ENCODE measurements around the gene LLGL1. TPM values are rescaled to one million over a fixed set of nuclear protein-coding genes. Genes with fewer than 3 reads are reported as not detected.

Gene LLGL1
- total and polyA plus RNA-seq, 2 donors (not counting 3 experiments of a cell fraction or from before 2014, with no cell fraction given): 34.9 to 47.1 TPM

DNA sequence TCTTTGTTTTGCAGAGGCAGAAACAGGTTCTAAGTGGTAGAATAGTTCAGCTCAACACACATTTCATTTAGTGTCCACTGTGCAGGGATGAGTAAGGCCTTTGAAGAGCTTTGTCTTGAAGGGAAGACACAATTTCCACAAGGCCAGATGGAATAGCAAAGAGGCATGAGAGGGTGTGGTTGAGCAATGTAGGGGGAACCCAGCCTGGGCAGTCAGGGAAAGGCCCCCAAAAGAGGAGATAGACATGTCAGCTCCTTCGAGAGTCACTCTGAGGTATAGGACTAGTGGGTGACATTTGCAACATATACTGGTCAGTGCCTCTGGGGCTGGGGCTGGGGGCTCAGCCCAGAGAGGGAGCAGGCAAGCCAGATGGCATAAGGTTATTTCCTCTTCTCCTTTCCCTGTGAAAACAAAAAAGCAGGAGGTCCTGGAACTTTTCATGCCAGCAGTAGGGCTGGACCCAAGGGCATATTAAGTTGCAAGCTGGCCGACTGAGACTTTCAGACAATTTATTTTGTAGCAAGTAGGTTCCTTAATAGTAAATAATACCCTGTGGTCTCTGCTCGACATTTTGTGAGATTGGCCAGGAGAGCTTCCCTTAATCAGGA lies 34.7 kb upstream of the LLGL1 start:
- DNase-seq (ENCODE audit: low read depth, low spot score) (no peak), FAIRE-seq (no peak)
- Histone ChIP-seq H3K9ac (replicated peaks; ENCODE audit: extremely low read depth, insufficient read depth, low read length) (no peak overlapping the region), H3K9me1 (replicated peaks; ENCODE audit: control insufficient read depth, extremely low read depth, insufficient read depth, low read length) (no peaks in the 10 kb centered on the region), H4K20me1 (replicated peaks; ENCODE audit: control insufficient read depth, extremely low read depth, insufficient read depth, low read length) (no peaks in the 10 kb centered on the region), H3K27me3 (ENCODE audit: control insufficient read depth in 2 of 2, insufficient read depth in 2 of 2, low read length in 2 of 2) (no peaks in the 10 kb centered on the region), H3K4me2 (ENCODE audit: insufficient read depth, low read length) (peak overlapping the region; percentile 27), H2AFZ (ENCODE audit: low read depth, low read length) (no peak overlapping the region), H3K79me2 (ENCODE audit: control insufficient read depth, insufficient read depth, low read length) (peaks cover 91% of the 10 kb centered on the region), H3K4me3 (replicated peaks in 1 of 3; ENCODE audit: insufficient read depth in 1 of 3, low read depth in 1 of 3, low read length in 3 of 3) (no peak overlapping the region), H3K9me3 (replicated peaks; ENCODE audit: control insufficient read depth, insufficient read depth, low read length) (no peaks in the 10 kb centered on the region), H3K27ac (ENCODE audit: insufficient read depth, low read depth, low read length) (peak overlapping the region; percentile 6), H3K36me3 (ENCODE audit: control insufficient read depth in 2 of 2, extremely low read depth in 1 of 2, insufficient read depth in 2 of 2, low read length in 2 of 2) (peaks cover 10 to 11% of the 10 kb centered on the region in 2 experiments), H3K4me1 (ENCODE audit: control insufficient read depth, extremely low read depth, insufficient read depth, low read length) (peaks cover 55% of the 10 kb centered on the region)
- POLR2A ChIA-PET: interaction anchor here (1.1 kb wide), 1 partner anchor 28 kb away, joined by 3 read pairs; no protein-coding TSS in a partner anchor
- TF ChIP-seq POLR2A (IDR thresholded peaks at IDR 0.05; ENCODE audit: low read depth, low read length) (no peak), MYC (IDR thresholded peaks at IDR 0.05; ENCODE audit: low read depth, low read length) (no peak), POLR2AphosphoS5 (IDR thresholded peaks at IDR 0.05; ENCODE audit: insufficient read depth, low read depth, low read length) (peak; percentile 6), FOS (IDR thresholded peaks at IDR 0.05; ENCODE audit: borderline replicate concordance, insufficient read depth, low read length) (no peak), GATA2 (IDR thresholded peaks at IDR 0.05; ENCODE audit: insufficient read depth, insufficient read length, low read depth, low read length) (no peak)
- TF ChIP-seq, protein P1, sequence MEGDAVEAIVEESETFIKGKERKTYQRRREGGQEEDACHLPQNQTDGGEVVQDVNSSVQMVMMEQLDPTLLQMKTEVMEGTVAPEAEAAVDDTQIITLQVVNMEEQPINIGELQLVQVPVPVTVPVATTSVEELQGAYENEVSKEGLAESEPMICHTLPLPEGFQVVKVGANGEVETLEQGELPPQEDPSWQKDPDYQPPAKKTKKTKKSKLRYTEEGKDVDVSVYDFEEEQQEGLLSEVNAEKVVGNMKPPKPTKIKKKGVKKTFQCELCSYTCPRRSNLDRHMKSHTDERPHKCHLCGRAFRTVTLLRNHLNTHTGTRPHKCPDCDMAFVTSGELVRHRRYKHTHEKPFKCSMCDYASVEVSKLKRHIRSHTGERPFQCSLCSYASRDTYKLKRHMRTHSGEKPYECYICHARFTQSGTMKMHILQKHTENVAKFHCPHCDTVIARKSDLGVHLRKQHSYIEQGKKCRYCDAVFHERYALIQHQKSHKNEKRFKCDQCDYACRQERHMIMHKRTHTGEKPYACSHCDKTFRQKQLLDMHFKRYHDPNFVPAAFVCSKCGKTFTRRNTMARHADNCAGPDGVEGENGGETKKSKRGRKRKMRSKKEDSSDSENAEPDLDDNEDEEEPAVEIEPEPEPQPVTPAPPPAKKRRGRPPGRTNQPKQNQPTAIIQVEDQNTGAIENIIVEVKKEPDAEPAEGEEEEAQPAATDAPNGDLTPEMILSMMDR (IDR thresholded peaks at IDR 0.05; ENCODE audit: extremely low read depth in 1 of 2, insufficient read depth in 1 of 2, low read depth in 1 of 2, low read length in 2 of 2): no peak
- dilution Hi-C loops (cut with MboI; ENCODE audit: extremely low pct_ligation_motif_present, low sequenced_read_pairs) (no loop called here), intact Hi-C loops (cut with micrococcal nuclease) (no loop called here)
- no TSS peak for BruUV-seq (replicated peaks)
- CTCF ChIA-PET: interaction anchor here (0.6 to 1.8 kb wide), 8 partner anchors 9 to 57 kb away, joined by 3 to 12 read pairs (median 4); no protein-coding TSS in a partner anchor
